Activated CD8-positive, alpha-beta T cell treated with anti-CD3 and anti-CD28 coated beads for 36 hours (primary cell): ENCODE results near the gene SIRT1. TPM values are rescaled to one million over a fixed set of nuclear protein-coding genes. Genes with fewer than 3 reads are reported as not detected.
"Not testable (repeated sequence)": the region's sequence is repeated elsewhere in the genome, so short reads cannot be mapped to it uniquely, and the experiment has no call there.

Experiments used
- ATAC-seq: fragments of 200-7000 bp; cut with Tn5 transposase; one replicate; pipeline ENCODE4 v1.10.0; 2021; ENCODE audit warnings: mild to moderate bottlenecking, moderate library complexity
- CTCF ChIA-PET: fragments of 350-600 bp; sonication (Branson Sonifier 250); formaldehyde crosslinking; loops from one replicate; lab custom pipeline; 2021; ENCODE audit warnings: antibody characterized with exemption; lab: Charles Lee
- POLR2A ChIA-PET: fragments of 350-600 bp; sonication (Branson Sonifier 250); formaldehyde crosslinking; loops from one replicate; lab custom pipeline; 2021; ENCODE audit warnings: antibody characterized with exemption; lab: Charles Lee
- DNase-seq: peaks from one replicate; pipeline ENCODE4 v3.0.0-alpha.2; 2020
- H3K27ac Mint-ChIP-seq: one replicate; pipeline ENCODE4 v1.8.0; 2021; ENCODE audit warnings: mild to moderate bottlenecking, mixed read lengths
- H3K27me3 Mint-ChIP-seq: one replicate; pipeline ENCODE4 v1.8.0; 2021; ENCODE audit warnings: mixed read lengths
- H3K36me3 Mint-ChIP-seq: one replicate; pipeline ENCODE4 v1.8.0; 2021; ENCODE audit warnings: low read depth, mixed read lengths
- H3K4me1 Mint-ChIP-seq: one replicate; pipeline ENCODE4 v1.8.0; 2021; ENCODE audit warnings: low read depth, mixed read lengths
- H3K4me3 Mint-ChIP-seq: one replicate; pipeline ENCODE4 v1.8.0; 2021; ENCODE audit warnings: mild to moderate bottlenecking, moderate library complexity, mixed read lengths
- H3K9me3 Mint-ChIP-seq: one replicate; pipeline ENCODE4 v1.8.0; 2021; ENCODE audit warnings: mixed read lengths
- CTCF ChIP-seq: fragments of 200-600 bp; IDR thresholded peaks from one replicate; pipeline ENCODE4 v1.8.0; 2022; ENCODE audit warnings: antibody characterized with exemption, mild to moderate bottlenecking
- intact Hi-C: fragments of 100-400 bp; cut with micrococcal nuclease; formaldehyde crosslinking; loops from one replicate; pipeline ENCODE4 v1.10.0; 2022
- total RNA-seq, 2 experiments: library from RNA; stranded (reverse); gene quantifications; one replicate each; pipeline ENCODE4 v1.2.3, GENCODE V29; 2021

SIRT1 gene
- total RNA-seq, 2 experiments from 2014 or later: 27.5 to 29.8 TPM

- CTCF ChIA-PET: interaction anchor here (1.4 to 5.4 kb wide), 2 partner anchors 13 to 79 kb away, joined by 4 to 35 read pairs; no protein-coding TSS in a partner anchor
- H3K9me3 Mint-ChIP-seq: no peaks in the 10 kb centered on the region
- H3K36me3 Mint-ChIP-seq: no peaks in the 10 kb centered on the region
- no peak overlapping the region for H3K27ac Mint-ChIP-seq
- POLR2A ChIA-PET: interaction anchor here (1.2 kb wide), 1 partner anchor 16 kb away, joined by 3 read pairs; the partner anchor contains the start of gene SIRT1
- TF ChIP-seq CTCF: no peak
- H3K4me3 Mint-ChIP-seq: no peak overlapping the region
- no peaks in the 10 kb centered on the region for H3K27me3 Mint-ChIP-seq
- intact Hi-C loops: no loop called here
- DNase-seq (no peak), ATAC-seq (no peak)
- no peaks in the 10 kb centered on the region for H3K4me1 Mint-ChIP-seq
Measured at GRCh38 chr10:67868132-67868531, 16.3 kb upstream of the SIRT1 start.

DNA sequence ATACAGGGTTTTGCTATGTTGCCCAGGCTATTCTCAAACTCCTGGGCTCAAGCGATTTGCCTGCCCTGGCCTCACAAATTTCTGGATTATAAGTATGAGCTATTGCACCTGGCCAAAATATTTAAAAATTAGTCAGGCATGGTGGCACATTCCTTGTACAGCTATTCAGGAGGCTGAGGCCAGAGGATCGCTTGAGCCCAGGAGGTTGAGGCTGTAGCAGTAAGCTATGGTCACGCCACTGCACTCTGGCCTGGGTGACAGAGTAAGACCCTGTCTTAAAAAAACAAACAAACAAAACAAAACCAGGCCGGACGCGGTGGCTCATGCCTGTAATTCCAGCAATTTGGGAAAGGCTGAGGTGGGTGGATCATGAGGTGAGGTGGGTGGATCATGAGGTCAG lies 14.5 kb upstream of the SIRT1 start:
- no peaks in the 10 kb centered on the region for H3K36me3 Mint-ChIP-seq
- CTCF ChIA-PET: interaction anchor here (1.1 kb wide), 1 partner anchor 286 kb away, joined by 3 read pairs; no protein-coding TSS in a partner anchor
- POLR2A ChIA-PET: no interaction called here
- no peak for ATAC-seq
- DNase-seq: no peak
- TF ChIP-seq CTCF: no peak
- intact Hi-C loops: no loop called here
- H3K4me1 Mint-ChIP-seq: no peaks in the 10 kb centered on the region
- H3K9me3 Mint-ChIP-seq: no peaks in the 10 kb centered on the region
- no peak overlapping the region for H3K27ac Mint-ChIP-seq
- no peak overlapping the region for H3K4me3 Mint-ChIP-seq
- no peaks in the 10 kb centered on the region for H3K27me3 Mint-ChIP-seq

- ChIA-PET CTCF (interaction anchor here (0.6 to 2.9 kb wide), 2 partner anchors 8 to 20 kb away, joined by 3 to 14 read pairs; no protein-coding TSS in a partner anchor), POLR2A (interaction anchor here (1.2 kb wide), 1 partner anchor 9 kb away, joined by 4 read pairs; no protein-coding TSS in a partner anchor)
- DNase-seq: no peak
- TF ChIP-seq CTCF: no peak
- H3K4me3 Mint-ChIP-seq: no peak overlapping the region
- ATAC-seq: no peak
- no peaks in the 10 kb centered on the region for H3K36me3 Mint-ChIP-seq
- no peak overlapping the region for H3K27ac Mint-ChIP-seq
- H3K9me3 Mint-ChIP-seq: no peaks in the 10 kb centered on the region
- intact Hi-C loops: no loop called here
- H3K27me3 Mint-ChIP-seq: no peaks in the 10 kb centered on the region
- H3K4me1 Mint-ChIP-seq: no peaks in the 10 kb centered on the region
Measured at GRCh38 chr10:67875340-67876238, 8.9 kb upstream of the SIRT1 start.

GRCh38 chr10:67877421-67877820 lies 7.0 kb upstream of the SIRT1 start:
- DNase-seq, H3K4me1 Mint-ChIP-seq, H3K27ac Mint-ChIP-seq, ATAC-seq, H3K9me3 Mint-ChIP-seq, H3K4me3 Mint-ChIP-seq, H3K36me3 Mint-ChIP-seq, H3K27me3 Mint-ChIP-seq, intact Hi-C loops: not testable (repeated sequence)
- POLR2A ChIA-PET: interaction anchor here (1.1 kb wide), 1 partner anchor 28 kb away, joined by 3 read pairs; no protein-coding TSS in a partner anchor
- CTCF ChIA-PET: interaction anchor here (2.9 kb wide), 1 partner anchor 22 kb away, joined by 14 read pairs; no protein-coding TSS in a partner anchor

GRCh38 chr10:67878133-67878532 lies 6.3 kb upstream of the SIRT1 start:
- ChIA-PET POLR2A (no interaction called here), CTCF (interaction anchor here (0.7 to 2.9 kb wide), 2 partner anchors 23 to 115 kb away, joined by 4 to 14 read pairs; no protein-coding TSS in a partner anchor)
- Mint-ChIP-seq H3K9me3 (no peaks in the 10 kb centered on the region), H3K36me3 (no peaks in the 10 kb centered on the region), H3K27ac (no peak overlapping the region), H3K4me3 (no peak overlapping the region), H3K27me3 (no peaks in the 10 kb centered on the region), H3K4me1 (no peaks in the 10 kb centered on the region)
- no peak for TF ChIP-seq CTCF
- ATAC-seq: no peak
- DNase-seq: no peak
- intact Hi-C loops: no loop called here
